Endothelial cell of coronary artery (primary cell): ENCODE data around the gene RFTN2. TPM values are rescaled to one million over a fixed set of nuclear protein-coding genes. Genes with fewer than 3 reads are reported as not detected.

Experiments
- total RNA-seq: library from RNA; depleted of rRNA; stranded (reverse); fragments of >200 nt; gene quantifications from 2 replicates; pipeline ENCODE4 v1.2.3, GENCODE V29; 2014

The RFTN2 gene
- 3.8 and 5.1 TPM in 2 replicates for total RNA-seq

GRCh38 chr2:197675246-197675645 lies at the start of gene RFTN2:
Gene RFTN2, minus strand, starts transcription at chr2:197675587. Its CDS starts 129 bp downstream, at chr2:197675458.

DNA sequence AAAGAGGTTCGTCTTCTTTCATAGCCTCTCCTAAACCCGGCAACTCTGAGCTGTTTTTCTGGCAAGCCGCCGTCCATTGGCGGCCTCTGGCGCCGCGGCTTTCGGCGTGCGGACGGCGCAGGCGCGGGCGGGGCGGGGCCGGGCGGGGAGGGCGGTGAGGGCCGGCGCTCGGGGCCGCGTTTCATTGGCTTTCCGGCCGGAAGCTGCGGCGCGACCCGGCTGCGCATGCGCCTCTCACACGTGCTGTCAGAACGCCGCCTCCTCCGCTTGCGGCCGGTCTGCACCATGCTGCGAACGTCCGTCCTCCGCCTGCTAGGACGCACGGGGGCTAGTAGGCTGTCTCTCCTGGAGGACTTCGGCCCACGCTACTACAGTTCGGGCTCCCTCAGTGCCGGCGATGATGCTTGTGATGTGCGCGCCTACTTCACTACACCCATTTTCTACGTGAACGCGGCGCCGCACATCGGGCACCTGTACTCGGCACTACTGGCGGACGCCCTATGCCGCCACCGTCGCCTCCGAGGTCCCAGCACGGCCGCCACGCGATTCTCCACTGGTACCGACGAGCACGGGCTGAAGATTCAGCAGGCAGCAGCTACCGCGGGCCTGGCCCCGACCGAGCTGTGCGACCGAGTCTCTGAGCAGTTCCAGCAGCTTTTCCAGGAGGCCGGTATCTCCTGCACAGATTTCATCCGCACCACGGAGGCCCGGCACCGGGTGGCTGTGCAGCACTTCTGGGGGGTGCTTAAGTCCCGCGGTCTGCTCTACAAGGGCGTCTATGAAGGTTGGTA lies 29.9 kb upstream of the RFTN2 start, which contains the start of gene MARS2:
TSS of gene MARS2 (plus strand) at position 249 of the 791 bp plus-strand sequence. CDS start at position 286, 37 bp downstream.

Other genes with a start within 250 kb of the RFTN2 start
- 160 and 179 TPM in 2 replicates for gene SF3B1, start 240.6 kb downstream of the RFTN2 start, total RNA-seq
- 22.6 and 27.4 TPM in 2 replicates for gene COQ10B, start 222.0 kb downstream of the RFTN2 start, total RNA-seq
- 220 and 310 TPM in 2 replicates for gene HSPD1, start 175.7 kb downstream of the RFTN2 start, total RNA-seq
- gene HSPE1, start 175.2 kb downstream of the RFTN2 start, total RNA-seq = 118 and 149 TPM in 2 replicates
- gene MOB4, start 159.5 kb downstream of the RFTN2 start, total RNA-seq = 27.3 and 28.8 TPM in 2 replicates
- 4.0 and 4.7 TPM in 2 replicates for gene MARS2, start 29.8 kb upstream of the RFTN2 start, total RNA-seq
- gene BOLL, start 109.7 kb upstream of the RFTN2 start, total RNA-seq = not detected in 2 replicates
- 3.8 and 13.3 TPM in 2 replicates for gene PLCL1, start 129.0 kb upstream of the RFTN2 start, total RNA-seq